A549 (cell line): ENCODE results near the gene KLHDC7B. TPM values are rescaled to one million over a fixed set of nuclear protein-coding genes. Genes with fewer than 3 reads are reported as not detected.

ENCODE experiments used
- ATAC-seq, 2 experiments: fragments of 200-7000 bp in 1 of 2; fragments of >200 bp in 1 of 2; cut with Nextera tagmentation in 1 of 2; cut with Tn5 transposase in 1 of 2; 3 replicates each; pipeline versions ENCODE4 v1.8.0 to v1.9.1; 2018 to 2020; ENCODE audit warnings: mild to moderate bottlenecking in 1 of 2, moderate library complexity in 1 of 2
- CTCF ChIA-PET: fragments of 300-600 bp; sonication (Branson Sonifier 250); formaldehyde crosslinking; extraction: SDS; loops from one replicate; lab custom pipeline; 2021; ENCODE audit warnings: antibody characterized with exemption, inconsistent platforms; lab: Yijun Ruan, JAX
- POLR2A ChIA-PET: fragments of 350-600 bp; formaldehyde crosslinking; extraction: SDS; loops from one replicate; lab custom pipeline; 2021; ENCODE audit warnings: antibody characterized with exemption, inconsistent platforms; lab: Yijun Ruan, JAX
- DNase-seq, 2 experiments: peaks; one replicate each; pipeline versions ENCODE4 v3.0.0 to v3.0.0-alpha.2; 2011 to 2016; ENCODE audit warnings: low read depth in 1 of 2, low spot score in 1 of 2
- FAIRE-seq: peaks from 2 replicates; lab custom pipeline; 2011; peaks lifted over from hg19 to GRCh38; lab: Jason Lieb, UNC
- H3K27ac ChIP-seq, 2 experiments: fragments of >200 bp; sonication (Bioruptor Twin); formaldehyde crosslinking; 3 replicates each; pipeline ENCODE4 v1.5.1; 2016 to 2017
- H3K4me1 ChIP-seq: fragments of >200 bp; sonication (Bioruptor Twin); formaldehyde crosslinking; 3 replicates; pipeline ENCODE4 v1.6.1; 2016
- H3K4me2 ChIP-seq: fragments of >200 bp; sonication (Bioruptor Twin); formaldehyde crosslinking; 3 replicates; pipeline ENCODE4 v1.6.1; 2016
- H3K4me3 ChIP-seq: fragments of >200 bp; sonication (Bioruptor Twin); formaldehyde crosslinking; 3 replicates; pipeline ENCODE4 v1.5.1; 2016
- H3K9me3 ChIP-seq: fragments of >200 bp; sonication (Bioruptor Twin); formaldehyde crosslinking; 3 replicates; pipeline ENCODE4 v1.6.1; 2016
- CBX8 ChIP-seq: fragments of 200-600 bp; sonication (generic); IDR thresholded peaks from 2 replicates; pipeline ENCODE4 v1.6.1; 2016
- CHD2 ChIP-seq: fragments of 150-350 bp; IDR thresholded peaks from 2 replicates; pipeline ENCODE4 v1.6.1; 2014; ENCODE audit warnings: low read length; ENCODE audit not compliant: partially characterized antibody
- CHD4 ChIP-seq: fragments of 200-600 bp; sonication (generic); IDR thresholded peaks from 2 replicates; pipeline ENCODE4 v1.6.1; 2016; ENCODE audit warnings: antibody characterized with exemption, mild to moderate bottlenecking, borderline replicate concordance
- EHF ChIP-seq: fragments of 250-450 bp; sonication (Bioruptor Pico); IDR thresholded peaks from 2 replicates; pipeline ENCODE4 v1.5.0; 2020; ENCODE audit warnings: mild to moderate bottlenecking
- EHMT2 ChIP-seq: fragments of 200-600 bp; sonication (generic); IDR thresholded peaks from 2 replicates; pipeline ENCODE4 v1.6.1; 2016; ENCODE audit warnings: antibody characterized with exemption, low read depth, mild to moderate bottlenecking, moderate library complexity
- FOXS1 ChIP-seq: fragments of 250-450 bp; sonication (Bioruptor Pico); IDR thresholded peaks from 2 replicates; pipeline ENCODE4 v1.5.0; 2020; ENCODE audit warnings: mild to moderate bottlenecking, moderate library complexity
- HDAC2 ChIP-seq: fragments of 200-600 bp; sonication (generic); IDR thresholded peaks from 2 replicates; pipeline ENCODE4 v1.6.1; 2016
- HOXB13 ChIP-seq: fragments of 250-450 bp; sonication (Bioruptor Pico); IDR thresholded peaks from 2 replicates; pipeline ENCODE4 v1.5.0; 2020; ENCODE audit warnings: low read depth, mild to moderate bottlenecking, moderate library complexity
- HOXB5 ChIP-seq: fragments of 250-450 bp; sonication (Bioruptor Pico); IDR thresholded peaks from 2 replicates; pipeline ENCODE4 v1.5.0; 2020; ENCODE audit warnings: mild to moderate bottlenecking, moderate library complexity
- KDM1A ChIP-seq: fragments of 200-600 bp; sonication (generic); IDR thresholded peaks from 2 replicates; pipeline ENCODE4 v1.6.1; 2016; ENCODE audit warnings: low read depth, mild to moderate bottlenecking
- PHF8 ChIP-seq: fragments of 200-600 bp; sonication (generic); IDR thresholded peaks from 2 replicates; pipeline ENCODE4 v1.6.1; 2016; ENCODE audit warnings: low read depth, mild to moderate bottlenecking, antibody characterized with exemption, moderate library complexity, borderline replicate concordance
- POLR2A ChIP-seq: IDR thresholded peaks from 2 replicates; pipeline ENCODE4 v1.6.1; 2012; ENCODE audit warnings: mild to moderate bottlenecking, low read length
- POLR2AphosphoS2 ChIP-seq: conservative IDR thresholded peaks from 2 replicates; pipeline ENCODE4 v1.6.1; 2012; ENCODE audit warnings: low read length, improper control_type of control experiment, inconsistent platforms
- RARB ChIP-seq: fragments of 250-450 bp; sonication (Bioruptor Pico); IDR thresholded peaks from 2 replicates; pipeline ENCODE4 v1.8.0; 2021; ENCODE audit warnings: mild to moderate bottlenecking, moderate library complexity
- RCOR1 ChIP-seq: fragments of 150-350 bp; IDR thresholded peaks from 2 replicates; pipeline ENCODE4 v1.6.1; 2014; ENCODE audit warnings: antibody characterized with exemption, low read length, low read depth
- TP53 ChIP-seq: fragments of 250-450 bp; sonication (Bioruptor Pico); IDR thresholded peaks from 2 replicates; pipeline ENCODE4 v1.5.0; 2021; ENCODE audit warnings: mild to moderate bottlenecking, moderate library complexity
- ZC3H11A ChIP-seq: fragments of 450-650 bp; IDR thresholded peaks from 2 replicates; pipeline ENCODE4 v1.6.1; 2014; ENCODE audit warnings: antibody characterized with exemption, mild to moderate bottlenecking
- ZFP36 ChIP-seq: fragments of 450-650 bp; IDR thresholded peaks from 2 replicates; pipeline ENCODE4 v1.6.1; 2014; ENCODE audit warnings: borderline replicate concordance; ENCODE audit not compliant: partially characterized antibody
- ZNF302 ChIP-seq: fragments of 250-450 bp; sonication (Bioruptor Pico); IDR thresholded peaks from 2 replicates; pipeline ENCODE4 v1.9.0; 2021; ENCODE audit warnings: inconsistent platforms, mild to moderate bottlenecking, moderate library complexity
- ZSCAN20 ChIP-seq: fragments of 250-450 bp; sonication (Bioruptor Pico); IDR thresholded peaks from 2 replicates; pipeline ENCODE4 v1.8.0; 2022; ENCODE audit warnings: mild to moderate bottlenecking, moderate library complexity
- WGBS: methylation state at CpG from one replicate; pipeline ENCODE4 v1.1.6; 2017; ENCODE audit errors: missing lambda C conversion rate; 5-methylcytosine and 5-hydroxymethylcytosine counted together
- polyA plus RNA-seq, 4 experiments: library from polyadenylated mRNA; depleted of rRNA in 3 of 4; stranded (reverse); fragments of >200 nt; fragmentation: RNase III in 1 of 4; extraction: RNeasy Plus Mini Kit Qiagen cat#74134 plus additional on column Dnase treatment in 1 of 4; gene quantifications; 2 replicates in 3 of 4; 3 replicates in 1 of 4; pipeline ENCODE4 v1.2.3, GENCODE V29; 2011 to 2017
- TF ChIP-seq, protein P1 (sequence below): fragments of 200-600 bp; sonication (generic); IDR thresholded peaks from 2 replicates; pipeline ENCODE4 v1.6.1; 2016; ENCODE audit warnings: antibody characterized with exemption, mild to moderate bottlenecking, moderate library complexity
- TF ChIP-seq, protein P2 (sequence below): IDR thresholded peaks from 2 replicates; pipeline ENCODE4 v1.6.1; 2012
- TF ChIP-seq, protein P3 (sequence below): IDR thresholded peaks from 2 replicates; pipeline ENCODE4 v1.6.1; 2012; ENCODE audit warnings: low read depth, borderline replicate concordance

The KLHDC7B gene
- polyA plus RNA-seq, 2 of the 4 experiments (the other 2 are of a cell fraction): 0.09 TPM; not detected in 1

DNA sequence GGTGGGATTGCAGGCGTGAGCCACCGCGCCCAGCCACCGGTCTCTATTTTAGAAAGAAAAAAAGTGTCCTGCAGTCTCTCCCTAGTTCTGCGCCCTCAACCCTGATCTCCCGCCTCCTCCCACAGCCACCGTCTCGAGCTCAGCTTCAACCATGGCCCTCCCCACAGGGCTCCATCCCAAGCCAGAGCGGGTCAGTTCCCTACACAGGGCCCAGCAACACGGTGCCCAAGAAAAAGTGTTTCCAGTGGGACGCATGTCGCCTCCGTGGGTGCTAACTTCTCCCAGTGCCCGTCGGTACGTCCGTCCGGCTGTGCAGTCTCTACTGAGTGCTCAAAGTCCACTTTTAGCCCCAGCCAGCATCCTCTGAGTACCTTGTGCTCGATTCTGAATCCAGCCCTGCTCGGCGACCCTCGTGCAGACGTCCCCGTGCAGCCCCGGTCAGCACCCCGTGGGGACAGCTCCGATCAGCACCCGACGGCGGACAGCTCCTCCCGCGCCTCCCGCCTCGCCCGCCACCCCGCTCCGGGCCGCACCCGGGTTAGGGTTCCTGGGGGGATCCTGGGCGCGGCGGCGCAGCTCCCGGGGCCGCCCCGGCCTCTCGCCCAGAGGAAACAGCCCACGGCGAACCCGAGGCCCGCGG is 54.2 kb downstream of the KLHDC7B start:
- 67% methylated on average over 19 of the region's 52 CpGs for WGBS
- DNase-seq: no peak
- POLR2A ChIA-PET: interaction anchor here (0.7 kb wide), 1 partner anchor 15 kb away, joined by 4 read pairs; no protein-coding TSS in a partner anchor
- TF ChIP-seq EHMT2: peak; percentile 96
- TF ChIP-seq KDM1A: no peak
- TF ChIP-seq, protein P1, sequence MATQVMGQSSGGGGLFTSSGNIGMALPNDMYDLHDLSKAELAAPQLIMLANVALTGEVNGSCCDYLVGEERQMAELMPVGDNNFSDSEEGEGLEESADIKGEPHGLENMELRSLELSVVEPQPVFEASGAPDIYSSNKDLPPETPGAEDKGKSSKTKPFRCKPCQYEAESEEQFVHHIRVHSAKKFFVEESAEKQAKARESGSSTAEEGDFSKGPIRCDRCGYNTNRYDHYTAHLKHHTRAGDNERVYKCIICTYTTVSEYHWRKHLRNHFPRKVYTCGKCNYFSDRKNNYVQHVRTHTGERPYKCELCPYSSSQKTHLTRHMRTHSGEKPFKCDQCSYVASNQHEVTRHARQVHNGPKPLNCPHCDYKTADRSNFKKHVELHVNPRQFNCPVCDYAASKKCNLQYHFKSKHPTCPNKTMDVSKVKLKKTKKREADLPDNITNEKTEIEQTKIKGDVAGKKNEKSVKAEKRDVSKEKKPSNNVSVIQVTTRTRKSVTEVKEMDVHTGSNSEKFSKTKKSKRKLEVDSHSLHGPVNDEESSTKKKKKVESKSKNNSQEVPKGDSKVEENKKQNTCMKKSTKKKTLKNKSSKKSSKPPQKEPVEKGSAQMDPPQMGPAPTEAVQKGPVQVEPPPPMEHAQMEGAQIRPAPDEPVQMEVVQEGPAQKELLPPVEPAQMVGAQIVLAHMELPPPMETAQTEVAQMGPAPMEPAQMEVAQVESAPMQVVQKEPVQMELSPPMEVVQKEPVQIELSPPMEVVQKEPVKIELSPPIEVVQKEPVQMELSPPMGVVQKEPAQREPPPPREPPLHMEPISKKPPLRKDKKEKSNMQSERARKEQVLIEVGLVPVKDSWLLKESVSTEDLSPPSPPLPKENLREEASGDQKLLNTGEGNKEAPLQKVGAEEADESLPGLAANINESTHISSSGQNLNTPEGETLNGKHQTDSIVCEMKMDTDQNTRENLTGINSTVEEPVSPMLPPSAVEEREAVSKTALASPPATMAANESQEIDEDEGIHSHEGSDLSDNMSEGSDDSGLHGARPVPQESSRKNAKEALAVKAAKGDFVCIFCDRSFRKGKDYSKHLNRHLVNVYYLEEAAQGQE: peak; percentile 96
- no peak for TF ChIP-seq POLR2A
- TF ChIP-seq HOXB13: peak; percentile 62; the same call in 1 of the 2 replicates
- TF ChIP-seq HOXB5: peak; percentile 50; the same call in 1 of the 2 replicates
- TF ChIP-seq, all 56 proteins: peak for 4
- H3K4me1 ChIP-seq: peaks cover 4% of the 10 kb centered on the region; the same call in 1 of the 3 replicates
- H3K9me3 ChIP-seq: no peaks in the 10 kb centered on the region
- CTCF ChIA-PET: no interaction called here
- FAIRE-seq: no peak
- H3K4me3 ChIP-seq: peak overlapping the region; percentile 56
- H3K4me2 ChIP-seq: peak overlapping the region; percentile 97
- peak; percentile 76 to 80 for ATAC-seq
- peak overlapping the region in 1 of 2 experiments; percentile 79; a peak in 3 of 6 replicates for H3K27ac ChIP-seq

DNA sequence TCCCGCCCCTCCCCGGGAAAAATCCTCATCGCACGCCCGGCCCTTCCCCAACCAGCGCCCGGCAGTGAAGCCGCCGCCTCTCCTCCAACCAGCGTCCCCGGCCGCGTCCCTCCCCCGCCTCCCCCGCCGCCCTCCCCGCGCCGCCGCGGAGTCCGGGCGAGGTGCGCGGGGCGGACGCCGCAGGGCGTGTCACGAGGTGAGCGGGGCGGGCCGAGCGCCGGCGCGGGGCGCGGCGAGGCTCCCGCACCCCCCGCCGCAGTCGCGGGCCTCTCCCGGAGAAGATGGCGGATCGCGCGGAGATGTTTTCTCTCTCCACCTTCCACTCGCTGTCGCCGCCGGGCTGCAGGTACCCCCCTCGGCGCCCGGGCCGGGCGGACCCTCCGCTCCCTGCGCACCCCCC is 54.8 kb downstream of the KLHDC7B start, which contains the start of gene MAPK8IP2:
MAPK8IP2 (plus strand) TSS at position 256 of the 400 bp plus-strand sequence; CDS start at position 282, 26 bp downstream.
- no CpG with 5 or more reads among the region's 61 CpGs for WGBS
- POLR2A ChIA-PET: interaction anchor here (0.7 kb wide), 1 partner anchor 16 kb away, joined by 4 read pairs; no protein-coding TSS in a partner anchor
- no peak for FAIRE-seq
- peak; percentile 22 to 44; a peak in 2 of 6 replicates for ATAC-seq
- Histone ChIP-seq H3K4me1 (peaks cover 4% of the 10 kb centered on the region; the same call in 1 of the 3 replicates), H3K4me3 (peak within 1 kb of the TSS; percentile 56), H3K9me3 (no peaks in the 10 kb centered on the region), H3K27ac (peak within 1 kb of the TSS in 1 of 2 experiments; percentile 79; a peak in 4 of 6 replicates), H3K4me2 (peak within 1 kb of the TSS; percentile 97)
- CTCF ChIA-PET: no interaction called here
- TF ChIP-seq EHF (no peak), CBX8 (no peak), TP53 (no peak), FOXS1 (no peak), ZSCAN20 (CRISPR knock-in tag) (no peak), HDAC2 (no peak), POLR2AphosphoS2 (no peak), ZNF302 (CRISPR knock-in tag) (no peak), CHD4 (no peak), PHF8 (no peak), RCOR1 (no peak), CHD2 (no peak), ZC3H11A (no peak), RARB (CRISPR knock-in tag) (no peak), EHMT2 (no peak), ZFP36 (no peak)
- TF ChIP-seq, protein P2, sequence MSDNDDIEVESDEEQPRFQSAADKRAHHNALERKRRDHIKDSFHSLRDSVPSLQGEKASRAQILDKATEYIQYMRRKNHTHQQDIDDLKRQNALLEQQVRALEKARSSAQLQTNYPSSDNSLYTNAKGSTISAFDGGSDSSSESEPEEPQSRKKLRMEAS: no peak
- TF ChIP-seq, protein P3, sequence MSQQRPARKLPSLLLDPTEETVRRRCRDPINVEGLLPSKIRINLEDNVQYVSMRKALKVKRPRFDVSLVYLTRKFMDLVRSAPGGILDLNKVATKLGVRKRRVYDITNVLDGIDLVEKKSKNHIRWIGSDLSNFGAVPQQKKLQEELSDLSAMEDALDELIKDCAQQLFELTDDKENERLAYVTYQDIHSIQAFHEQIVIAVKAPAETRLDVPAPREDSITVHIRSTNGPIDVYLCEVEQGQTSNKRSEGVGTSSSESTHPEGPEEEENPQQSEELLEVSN: no peak
- TF ChIP-seq, protein P1: no peak
- DNase-seq: no peak
